Fibroblast of lung (primary cell): Measurements from ENCODE around the gene TMEM163.

Experiments
- EZH2 ChIP-seq: IDR thresholded peaks from 2 replicates; pipeline ENCODE4 v1.5.1; 2012; ENCODE audit warnings: low read length, control low read depth, mild to moderate bottlenecking; ENCODE audit errors: missing control alignments
- TF ChIP-seq, protein P1 (sequence below), 2 donors: IDR thresholded peaks in 1 of 2; conservative IDR thresholded peaks in 1 of 2; 1 replicate in 1 of 2; 2 replicates in 1 of 2; pipeline ENCODE4 v1.5.1; 2011 to 2012; ENCODE audit warnings: low read length in 2 of 2, control low read depth in 1 of 2, inconsistent platforms in 1 of 2, low read depth in 1 of 2, mild to moderate bottlenecking in 1 of 2

DNA sequence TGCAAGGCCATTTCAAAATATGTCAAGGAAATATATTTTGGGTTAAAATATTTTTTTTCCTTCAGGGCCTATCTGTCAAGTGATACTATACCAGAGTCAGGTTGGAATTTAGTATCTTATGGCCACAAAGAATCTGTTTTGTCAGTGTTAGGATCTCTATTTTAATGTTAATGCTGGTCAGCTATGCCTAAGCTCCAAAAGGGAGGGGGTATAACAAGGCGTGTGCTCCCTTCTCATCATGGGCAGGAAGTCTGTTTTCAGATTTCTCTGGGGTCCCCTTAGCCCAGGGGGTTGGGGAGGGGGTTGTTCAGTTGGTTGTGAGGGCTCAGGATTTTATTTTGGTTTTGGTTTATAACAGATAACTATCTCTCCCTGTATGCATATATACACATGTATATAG is 126.4 kb downstream of the TMEM163 start:
- TF ChIP-seq EZH2, result no peak
- TF ChIP-seq, protein P1, sequence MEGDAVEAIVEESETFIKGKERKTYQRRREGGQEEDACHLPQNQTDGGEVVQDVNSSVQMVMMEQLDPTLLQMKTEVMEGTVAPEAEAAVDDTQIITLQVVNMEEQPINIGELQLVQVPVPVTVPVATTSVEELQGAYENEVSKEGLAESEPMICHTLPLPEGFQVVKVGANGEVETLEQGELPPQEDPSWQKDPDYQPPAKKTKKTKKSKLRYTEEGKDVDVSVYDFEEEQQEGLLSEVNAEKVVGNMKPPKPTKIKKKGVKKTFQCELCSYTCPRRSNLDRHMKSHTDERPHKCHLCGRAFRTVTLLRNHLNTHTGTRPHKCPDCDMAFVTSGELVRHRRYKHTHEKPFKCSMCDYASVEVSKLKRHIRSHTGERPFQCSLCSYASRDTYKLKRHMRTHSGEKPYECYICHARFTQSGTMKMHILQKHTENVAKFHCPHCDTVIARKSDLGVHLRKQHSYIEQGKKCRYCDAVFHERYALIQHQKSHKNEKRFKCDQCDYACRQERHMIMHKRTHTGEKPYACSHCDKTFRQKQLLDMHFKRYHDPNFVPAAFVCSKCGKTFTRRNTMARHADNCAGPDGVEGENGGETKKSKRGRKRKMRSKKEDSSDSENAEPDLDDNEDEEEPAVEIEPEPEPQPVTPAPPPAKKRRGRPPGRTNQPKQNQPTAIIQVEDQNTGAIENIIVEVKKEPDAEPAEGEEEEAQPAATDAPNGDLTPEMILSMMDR (conservative IDR thresholded peaks at IDR 0.05 in 1 of 2, IDR thresholded peaks at IDR 0.05 in 1 of 2; ENCODE audit: low read depth in 1 of 2, low read length in 2 of 2), result no peak
